A673 (cell line): Measurements from ENCODE around the gene PMAIP1. TPM values are rescaled to one million over a fixed set of nuclear protein-coding genes. Genes with fewer than 3 reads are reported as not detected.
"Not testable (repeated sequence)": the region's sequence is repeated elsewhere in the genome, so short reads cannot be mapped to it uniquely, and the experiment has no call there.

Experiments
- BruUV-seq: library from RNA; stranded (reverse); fragments of 400-500 nt; replicated peaks from 2 replicates; lab custom pipeline; 2021; lab: Mats Ljungman, UMichigan
- CTCF ChIA-PET: fragments of 300-600 bp; sonication (Branson Sonifier 250); formaldehyde crosslinking; loops from one replicate; lab custom pipeline; 2022; ENCODE audit warnings: antibody characterized with exemption; lab: Charles Lee
- POLR2A ChIA-PET: fragments of 300-600 bp; sonication (Branson Sonifier 250); formaldehyde crosslinking; loops from one replicate; lab custom pipeline; 2022; ENCODE audit warnings: antibody characterized with exemption; ENCODE audit not compliant: low non-redundant PET; lab: Charles Lee
- DNase-seq: peaks from one replicate; pipeline ENCODE4 v3.0.0-alpha.2; 2015; ENCODE audit warnings: low spot score
- H3K27ac ChIP-seq: fragments of 200-600 bp; sonication (generic); 2 replicates; pipeline ENCODE4 v1.5.1; 2016; ENCODE audit warnings: mixed run types, low read depth, mild to moderate bottlenecking, mixed read lengths, antibody characterized with exemption, low read length; ENCODE audit not compliant: poor library complexity, severe bottlenecking
- H3K27me3 ChIP-seq: fragments of 200-600 bp; sonication (generic); replicated peaks from 2 replicates; pipeline ENCODE4 v1.6.1; 2017; ENCODE audit warnings: mixed run types, low read depth, mild to moderate bottlenecking, mixed read lengths, antibody characterized with exemption, low read length; ENCODE audit not compliant: insufficient read depth, poor library complexity
- H3K36me3 ChIP-seq: fragments of 200-600 bp; sonication (generic); 2 replicates; pipeline ENCODE4 v1.6.1; 2016; ENCODE audit warnings: mixed run types, mild to moderate bottlenecking, mixed read lengths, antibody characterized with exemption, low read length; ENCODE audit not compliant: insufficient read depth, poor library complexity, severe bottlenecking
- H3K4me1 ChIP-seq: fragments of 200-600 bp; sonication (generic); 2 replicates; pipeline ENCODE4 v1.6.1; 2017; ENCODE audit warnings: mixed run types, mild to moderate bottlenecking, mixed read lengths, antibody characterized with exemption, low read length; ENCODE audit not compliant: insufficient read depth, poor library complexity, severe bottlenecking
- H3K4me3 ChIP-seq: fragments of 200-600 bp; sonication (generic); 2 replicates; pipeline ENCODE4 v1.5.1; 2016; ENCODE audit warnings: low read depth, mixed run types, mild to moderate bottlenecking, mixed read lengths, low read length; ENCODE audit not compliant: poor library complexity, severe bottlenecking
- H3K9me3 ChIP-seq: fragments of 200-600 bp; sonication (generic); 2 replicates; pipeline ENCODE4 v1.6.1; 2016; ENCODE audit warnings: mixed run types, low read depth, mild to moderate bottlenecking, mixed read lengths, antibody characterized with exemption, low read length; ENCODE audit not compliant: poor library complexity, severe bottlenecking
- CTCF ChIP-seq: fragments of 300-800, 200-600 bp; sonication (generic); conservative IDR thresholded peaks from 2 replicates; pipeline ENCODE4 v1.5.1; 2017; ENCODE audit warnings: low read depth, mild to moderate bottlenecking, antibody characterized with exemption, low read length, moderate library complexity, mixed read lengths
- EZH2 ChIP-seq: fragments of 200-600 bp; sonication (generic); IDR thresholded peaks from 2 replicates; pipeline ENCODE4 v1.6.1; 2017; ENCODE audit warnings: borderline replicate concordance, low read depth, mild to moderate bottlenecking, mixed read lengths, antibody characterized with exemption, low read length; ENCODE audit not compliant: poor library complexity, severe bottlenecking
- intact Hi-C: fragments of 100-400 bp; cut with micrococcal nuclease; formaldehyde crosslinking; loops from one replicate; pipeline ENCODE4 v1.10.0; 2022; ENCODE audit not compliant: unreplicated experiment
- total RNA-seq: library from RNA; stranded (reverse); gene quantifications from 2 replicates; pipeline ENCODE4 v1.2.3, GENCODE V29; 2021

PMAIP1 gene
- total RNA-seq, 1 experiment from 2014 or later, result 43.6 TPM

GRCh38 chr18:59853380-59853779 lies 46.4 kb upstream of the PMAIP1 start:
- intact Hi-C loops, result no loop called here
- no peaks in the 10 kb centered on the region for H3K36me3 ChIP-seq
- BruUV-seq, result no TSS peak
- H3K27me3 ChIP-seq, result no peaks in the 10 kb centered on the region
- no peak for DNase-seq
- no peaks in the 10 kb centered on the region for H3K9me3 ChIP-seq
- POLR2A ChIA-PET, result no interaction called here
- CTCF ChIA-PET, result no interaction called here
- no peak overlapping the region for H3K27ac ChIP-seq
- TF ChIP-seq EZH2, result no peak
- no peak for TF ChIP-seq CTCF
- no peak overlapping the region for H3K4me3 ChIP-seq
- no peaks in the 10 kb centered on the region for H3K4me1 ChIP-seq

DNA sequence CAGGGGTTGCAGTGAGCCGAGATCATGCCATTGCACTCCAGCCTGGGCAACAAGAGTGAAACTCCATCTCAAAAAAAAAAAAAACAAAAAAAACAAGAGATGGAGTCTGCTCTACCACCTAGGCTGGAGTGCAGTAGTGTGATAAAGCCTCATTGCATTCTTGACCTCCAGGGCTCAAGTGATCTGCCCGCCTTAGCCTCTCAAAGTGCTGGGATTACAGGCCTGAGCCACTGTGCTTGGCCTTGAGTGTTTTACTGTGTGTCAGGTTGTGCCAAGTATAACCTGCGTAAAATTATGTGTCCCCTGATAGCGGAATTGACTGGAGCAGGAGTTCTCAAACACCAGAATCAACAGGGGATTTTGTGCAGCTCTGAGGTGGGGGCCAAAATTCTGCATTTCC lies 45.8 kb upstream of the PMAIP1 start:
- POLR2A ChIA-PET, H3K27ac ChIP-seq, BruUV-seq, CTCF ChIA-PET, H3K36me3 ChIP-seq, H3K4me1 ChIP-seq, H3K4me3 ChIP-seq, intact Hi-C loops, DNase-seq, H3K9me3 ChIP-seq, H3K27me3 ChIP-seq: not testable (repeated sequence)

DNA sequence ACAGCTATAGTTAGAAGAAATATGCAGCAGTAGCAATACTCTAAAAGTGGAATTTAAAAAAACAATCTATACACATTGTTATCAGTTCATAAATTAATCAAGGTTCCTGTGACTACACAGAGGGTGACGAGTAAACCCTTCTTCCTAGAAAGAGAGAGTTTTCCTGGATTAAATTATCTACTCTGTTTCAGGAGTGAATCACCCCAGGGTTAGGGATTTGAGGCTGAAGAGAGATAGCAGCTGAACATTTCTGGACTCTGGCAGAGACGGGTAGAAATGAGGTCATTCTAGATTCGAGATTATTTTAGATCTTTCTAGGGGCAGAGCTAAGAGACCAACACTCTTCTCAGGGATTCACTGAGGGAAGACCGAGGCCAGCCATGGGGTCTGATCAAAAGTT lies 38.8 kb upstream of the PMAIP1 start:
- Histone ChIP-seq H3K4me1 (no peaks in the 10 kb centered on the region), H3K4me3 (no peak overlapping the region), H3K27ac (no peak overlapping the region), H3K36me3 (no peaks in the 10 kb centered on the region), H3K9me3 (no peaks in the 10 kb centered on the region), H3K27me3 (no peaks in the 10 kb centered on the region)
- intact Hi-C loops, result no loop called here
- CTCF ChIA-PET, result no interaction called here
- no TSS peak for BruUV-seq
- TF ChIP-seq EZH2 (no peak), CTCF (no peak)
- POLR2A ChIA-PET, result no interaction called here
- no peak for DNase-seq

- H3K9me3 ChIP-seq, result no peaks in the 10 kb centered on the region
- H3K4me3 ChIP-seq, result no peak overlapping the region
- no peaks in the 10 kb centered on the region for H3K36me3 ChIP-seq
- POLR2A ChIA-PET, result no interaction called here
- intact Hi-C loops, result no loop called here
- H3K27ac ChIP-seq, result no peak overlapping the region
- no TSS peak for BruUV-seq
- no peak for DNase-seq
- no peaks in the 10 kb centered on the region for H3K27me3 ChIP-seq
- CTCF ChIA-PET, result no interaction called here
- H3K4me1 ChIP-seq, result no peaks in the 10 kb centered on the region
- TF ChIP-seq CTCF (no peak), EZH2 (no peak)
These were observed 37.6 kb upstream of the PMAIP1 start for GRCh38 chr18:59861963-59862819.
